IMR-90 (cell line): Measurements from ENCODE around the gene DISC1. TPM values are rescaled to one million over a fixed set of nuclear protein-coding genes. Genes with fewer than 3 reads are reported as not detected.

ENCODE experiments used
- ATAC-seq: fragments of 200-7000 bp; cut with Tn5 transposase; 2 replicates; pipeline ENCODE4 v1.9.1; 2020; ENCODE audit warnings: low read depth, mild to moderate bottlenecking, moderate library complexity
- BruUV-seq: library from RNA; stranded (reverse); fragments of 400-500 nt; replicated peaks from 2 replicates; lab custom pipeline; 2021; lab: Mats Ljungman, UMichigan
- CTCF ChIA-PET: fragments of 300-600 bp; formaldehyde crosslinking; extraction: SDS; loops from one replicate; lab custom pipeline; 2021; ENCODE audit warnings: antibody characterized with exemption; lab: Yijun Ruan, JAX
- POLR2A ChIA-PET: fragments of 300-600 bp; sonication (Branson Sonifier 250); formaldehyde crosslinking; loops from one replicate; lab custom pipeline; 2022; ENCODE audit warnings: antibody characterized with exemption; ENCODE audit not compliant: unreplicated experiment; lab: Charles Lee
- DNase-seq: peaks from one replicate; pipeline ENCODE4 v3.0.0; 2013
- H2AFZ ChIP-seq: replicated peaks from 2 replicates; pipeline ENCODE3; 2013; ENCODE audit warnings: low read length, mild to moderate bottlenecking; ENCODE audit not compliant: poor library complexity
- H2AK5ac ChIP-seq: 2 replicates; pipeline ENCODE4 v1.6.1; 2013; ENCODE audit warnings: low read depth, low read length, inconsistent platforms
- H2AK9ac ChIP-seq: replicated peaks from 2 replicates; pipeline ENCODE3; 2013; ENCODE audit warnings: mild to moderate bottlenecking, low read depth, low read length, moderate library complexity; ENCODE audit not compliant: poor library complexity
- H2BK120ac ChIP-seq: 2 replicates; pipeline ENCODE4 v1.6.1; 2013; ENCODE audit warnings: low read depth, low read length, inconsistent platforms
- H2BK15ac ChIP-seq: 3 replicates; pipeline ENCODE4 v1.6.1; 2013; ENCODE audit warnings: low read depth, low read length, inconsistent platforms
- H2BK20ac ChIP-seq: 2 replicates; pipeline ENCODE4 v1.6.1; 2013; ENCODE audit warnings: low read depth, mild to moderate bottlenecking, inconsistent platforms, low read length, moderate library complexity
- H2BK5ac ChIP-seq: 2 replicates; pipeline ENCODE4 v1.6.1; 2013; ENCODE audit warnings: mild to moderate bottlenecking, low read depth, low read length, inconsistent platforms; ENCODE audit not compliant: poor library complexity, severe bottlenecking
- H3K14ac ChIP-seq: replicated peaks from 2 replicates; pipeline ENCODE4 v1.6.1; 2013; ENCODE audit warnings: low read depth, low read length, inconsistent platforms
- H3K18ac ChIP-seq: 2 replicates; pipeline ENCODE4 v1.6.1; 2013; ENCODE audit warnings: low read depth, low read length, control low read depth
- H3K23ac ChIP-seq: 2 replicates; pipeline ENCODE4 v1.6.1; 2013; ENCODE audit warnings: low read depth, low read length, inconsistent platforms
- H3K27ac ChIP-seq: 2 replicates; pipeline ENCODE4 v1.5.1; 2013; ENCODE audit warnings: mild to moderate bottlenecking, control low read depth, low read length; ENCODE audit not compliant: insufficient read depth
- H3K27me3 ChIP-seq: 2 replicates; pipeline ENCODE4 v1.6.1; 2013; ENCODE audit warnings: low read length; ENCODE audit not compliant: control insufficient read depth, insufficient read depth
- H3K36me3 ChIP-seq: 2 replicates; pipeline ENCODE4 v1.6.1; 2013; ENCODE audit warnings: low read length, mixed read lengths; ENCODE audit not compliant: control insufficient read depth, insufficient read depth
- H3K4ac ChIP-seq: 2 replicates; pipeline ENCODE4 v1.6.1; 2013; ENCODE audit warnings: low read depth, low read length, inconsistent platforms
- H3K4me1 ChIP-seq: 2 replicates; pipeline ENCODE4 v1.6.1; 2013; ENCODE audit warnings: low read length, mixed read lengths; ENCODE audit not compliant: control insufficient read depth, insufficient read depth
- H3K4me2 ChIP-seq: 2 replicates; pipeline ENCODE4 v1.6.1; 2013; ENCODE audit warnings: low read depth, mild to moderate bottlenecking, control low read depth, low read length, moderate library complexity
- H3K4me3 ChIP-seq: 2 replicates; pipeline ENCODE4 v1.5.1; 2013; ENCODE audit warnings: low read depth, mild to moderate bottlenecking, control low read depth, low read length, moderate library complexity; ENCODE audit not compliant: insufficient read depth
- H3K56ac ChIP-seq: 2 replicates; pipeline ENCODE4 v1.6.1; 2013; ENCODE audit warnings: low read length, inconsistent platforms; ENCODE audit not compliant: insufficient read depth; ENCODE audit errors: extremely low read depth
- H3K79me1 ChIP-seq, 2 experiments: 2 replicates each; pipeline ENCODE4 v1.6.1; 2013; ENCODE audit warnings: low read length in 2 of 2, inconsistent platforms in 1 of 2, low read depth in 1 of 2
- H3K9ac ChIP-seq: 2 replicates; pipeline ENCODE4 v1.6.1; 2013; ENCODE audit warnings: low read depth, low read length, control low read depth
- H3K9me1 ChIP-seq: 2 replicates; pipeline ENCODE4 v1.6.1; 2013; ENCODE audit warnings: low read length, inconsistent platforms; ENCODE audit not compliant: insufficient read depth
- H3K9me3 ChIP-seq: 2 replicates; pipeline ENCODE4 v1.6.1; 2013; ENCODE audit warnings: low read length; ENCODE audit not compliant: control insufficient read depth, insufficient read depth
- H4K20me1 ChIP-seq: 2 replicates; pipeline ENCODE4 v1.6.1; 2013; ENCODE audit warnings: low read length, inconsistent platforms; ENCODE audit not compliant: insufficient read depth
- H4K5ac ChIP-seq: 2 replicates; pipeline ENCODE4 v1.6.1; 2013; ENCODE audit warnings: mild to moderate bottlenecking, low read depth, low read length, control low read depth
- H4K8ac ChIP-seq, 2 experiments: 2 replicates each; pipeline ENCODE4 v1.6.1; 2013; ENCODE audit warnings: low read depth in 2 of 2, low read length in 2 of 2, control low read depth in 1 of 2, inconsistent platforms in 1 of 2
- H4K91ac ChIP-seq: 2 replicates; pipeline ENCODE4 v1.6.1; 2013; ENCODE audit warnings: low read depth, low read length, inconsistent platforms; ENCODE audit not compliant: insufficient read depth
- BHLHE40 ChIP-seq: fragments of 150-350 bp; IDR thresholded peaks from 2 replicates; pipeline ENCODE4 v1.6.1; 2016; ENCODE audit warnings: mild to moderate bottlenecking, low read depth, low read length
- CEBPB ChIP-seq: IDR thresholded peaks from 2 replicates; pipeline ENCODE4 v1.6.1; 2012; ENCODE audit warnings: low read depth, low read length, improper control_type of control experiment
- CHD1 ChIP-seq: IDR thresholded peaks from 2 replicates; pipeline ENCODE4 v1.6.1; 2012; ENCODE audit warnings: low read depth, low read length, improper control_type of control experiment
- CTCF ChIP-seq: conservative IDR thresholded peaks from 2 replicates; pipeline ENCODE4 v1.5.1; 2012; ENCODE audit warnings: mild to moderate bottlenecking, low read depth, low read length, improper control_type of control experiment
- ELK1 ChIP-seq: fragments of 150-350 bp; IDR thresholded peaks from 2 replicates; pipeline ENCODE4 v1.6.1; 2016; ENCODE audit warnings: low read depth, mild to moderate bottlenecking, low read length, moderate library complexity, borderline replicate concordance
- FOS ChIP-seq: fragments of 150-350 bp; IDR thresholded peaks from 2 replicates; pipeline ENCODE4 v1.6.1; 2016; ENCODE audit warnings: low read depth, low read length
- MAZ ChIP-seq: IDR thresholded peaks from 2 replicates; pipeline ENCODE4 v1.6.1; 2012; ENCODE audit warnings: low read depth, mild to moderate bottlenecking, low read length, improper control_type of control experiment, moderate library complexity, borderline replicate concordance
- MXI1 ChIP-seq: IDR thresholded peaks from 2 replicates; pipeline ENCODE4 v1.6.1; 2012; ENCODE audit warnings: low read depth, mild to moderate bottlenecking, low read length, moderate library complexity, borderline replicate concordance
- NFE2L2 ChIP-seq: fragments of 150-350 bp; IDR thresholded peaks from 2 replicates; pipeline ENCODE4 v1.6.1; 2016; ENCODE audit warnings: low read depth, mild to moderate bottlenecking, low read length
- POLR2A ChIP-seq: IDR thresholded peaks from 2 replicates; pipeline ENCODE4 v1.6.1; 2012; ENCODE audit warnings: mild to moderate bottlenecking, low read depth, low read length
- RAD21 ChIP-seq: IDR thresholded peaks from 2 replicates; pipeline ENCODE4 v1.6.1; 2012; ENCODE audit warnings: low read length, improper control_type of control experiment
- RFX5 ChIP-seq: IDR thresholded peaks from 2 replicates; pipeline ENCODE4 v1.8.0; 2012; ENCODE audit warnings: low read depth, mild to moderate bottlenecking, low read length, moderate library complexity
- USF2 ChIP-seq: fragments of 150-350 bp; IDR thresholded peaks from 2 replicates; pipeline ENCODE4 v1.6.1; 2017; ENCODE audit warnings: mild to moderate bottlenecking, antibody characterized with exemption, low read length, low read depth
- WGBS, 2 experiments: methylation state at CpG; one replicate each; pipeline versions ENCODE4 v1.1.5 to v1.1.7; 2013; ENCODE audit warnings: missing lambda C conversion rate in 2 of 2; ENCODE audit not compliant: insufficient read length in 1 of 2; ENCODE audit errors: extremely low coverage in 2 of 2; 5-methylcytosine and 5-hydroxymethylcytosine counted together
- dilution Hi-C: fragments of 300-500 bp; cut with HindIII; formaldehyde crosslinking; loops from one replicate; pipeline ENCODE4 v1.14.3; 2018; ENCODE audit warnings: low sequenced_read_pairs; ENCODE audit not compliant: unreplicated experiment
- in situ Hi-C: fragments of 300-500 bp; cut with MboI; formaldehyde crosslinking; loops from 3 replicates; pipeline ENCODE4 v1.14.3; 2019; ENCODE audit warnings: low sequenced_read_pairs, inconsistent platforms, mixed read lengths
- intact Hi-C: fragments of 100-400 bp; cut with micrococcal nuclease; formaldehyde crosslinking; loops from 2 replicates; pipeline ENCODE4 v1.10.0; 2022
- polyA plus RNA-seq, 3 experiments: library from polyadenylated mRNA; depleted of rRNA; stranded (reverse); fragments of >200 nt; gene quantifications; 2 replicates each; pipeline ENCODE4 v1.2.3, GENCODE V29; 2012; ENCODE audit warnings: low replicate concordance in 1 of 3
- total RNA-seq: library from RNA; depleted of rRNA; stranded (reverse); fragments of >200 nt; gene quantifications from 2 replicates; pipeline ENCODE4 v1.2.3, GENCODE V29; 2012

DISC1 gene
- total and polyA plus RNA-seq, 2 of the 4 experiments (the other 2 are of a cell fraction): 2.2 to 7.0 TPM

GRCh38 chr1:231584921-231585320 is 41.7 kb upstream of the DISC1 start:
- Histone ChIP-seq H2BK15ac (no peak overlapping the region), H3K56ac (no peak overlapping the region), H3K4me1 (no peaks in the 10 kb centered on the region), H2BK20ac (no peak overlapping the region), H3K36me3 (no peaks in the 10 kb centered on the region), H3K9me3 (no peaks in the 10 kb centered on the region), H3K27ac (no peak overlapping the region), H3K27me3 (no peaks in the 10 kb centered on the region), H2AFZ (no peak overlapping the region), H3K9me1 (no peaks in the 10 kb centered on the region), H2BK120ac (no peak overlapping the region), H2AK9ac (no peak overlapping the region), H3K9ac (no peak overlapping the region), H3K4ac (no peak overlapping the region), H4K5ac (no peak overlapping the region), H2BK5ac (no peak overlapping the region), H3K23ac (no peak overlapping the region), H3K79me1 (no peaks in the 10 kb centered on the region), H4K91ac (no peak overlapping the region), H3K4me3 (no peak overlapping the region), H3K14ac (no peak overlapping the region), H3K4me2 (no peak overlapping the region), H2AK5ac (no peak overlapping the region), H4K8ac (no peak overlapping the region), H4K20me1 (no peaks in the 10 kb centered on the region), H3K18ac (no peak overlapping the region)
- ChIA-PET POLR2A (no interaction called here), CTCF (interaction anchor here (1.3 kb wide), 1 partner anchor 228 kb away, joined by 4 read pairs; no protein-coding TSS in a partner anchor)
- WGBS, 2 experiments: no CpG with 5 or more reads among the region's 5 CpGs
- no peak for ATAC-seq
- TF ChIP-seq MAZ (no peak), FOS (no peak), RFX5 (no peak), CHD1 (no peak), POLR2A (no peak), USF2 (no peak), BHLHE40 (no peak), NFE2L2 (no peak), CEBPB (no peak), CTCF (no peak), ELK1 (no peak), MXI1 (no peak), RAD21 (no peak)
- intact Hi-C loops (loop anchor here (2.0 kb wide), 1 partner anchor 164 kb away; no protein-coding TSS in a partner anchor), dilution Hi-C loops (no loop called here), in situ Hi-C loops (loop anchor here (5.0 kb wide), 1 partner anchor 223 kb away; no protein-coding TSS in a partner anchor)
- no TSS peak for BruUV-seq
- DNase-seq: no peak
